Measurements from ENCODE around the gene PAK6. TPM values are rescaled to one million over a fixed set of nuclear protein-coding genes. Genes with fewer than 3 reads are reported as not detected.

Gene PAK6
- polyA plus RNA-seq, 4 donors, result 0.67 to 8.4 (median 6.0) TPM

DNA sequence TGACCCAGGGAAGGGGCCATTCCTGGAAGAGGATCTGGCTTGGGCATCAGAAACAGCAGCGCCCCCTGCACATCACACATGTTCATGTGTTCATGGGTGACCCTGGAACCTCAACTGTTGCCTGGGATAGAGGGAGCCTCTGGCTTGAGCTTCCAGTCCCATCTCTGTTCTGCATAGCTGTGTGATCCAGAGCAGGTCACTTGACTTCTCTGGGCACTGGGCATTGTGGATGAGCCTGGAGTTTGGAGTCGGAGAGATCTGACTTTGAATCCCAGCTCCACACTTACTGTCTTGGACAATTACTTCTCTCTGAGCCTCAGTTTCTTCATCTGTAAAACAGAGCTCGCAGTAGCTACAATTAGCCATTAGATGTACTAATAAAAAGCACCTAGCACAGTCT, 15.6 kb downstream of the PAK6 start:
- no peak for DNase-seq (ENCODE audit: low read depth in 4 of 4, low spot score in 3 of 4)

DNA sequence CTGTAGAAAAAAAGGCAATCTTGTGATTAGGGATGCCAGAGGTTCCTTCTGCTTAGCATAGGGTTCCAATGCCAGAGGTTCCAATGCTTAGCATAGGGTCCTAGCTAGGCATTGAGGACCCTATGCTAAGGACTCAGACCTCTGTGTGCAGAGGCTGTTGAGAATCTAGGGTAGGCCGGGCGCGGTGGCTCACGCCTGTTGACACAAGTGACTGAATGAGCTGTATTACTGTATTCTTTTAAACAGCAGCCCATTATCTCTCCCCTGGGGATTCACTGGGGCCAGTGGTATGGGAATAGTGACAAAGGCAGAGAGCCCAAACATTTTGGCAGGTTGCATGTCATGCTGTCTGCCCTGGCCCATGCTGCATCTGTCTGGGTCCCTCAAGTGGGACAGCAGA, 16.2 kb downstream of the PAK6 start:
- DNase-seq (ENCODE audit: low read depth in 4 of 4, low spot score in 3 of 4), result no peak

DNA sequence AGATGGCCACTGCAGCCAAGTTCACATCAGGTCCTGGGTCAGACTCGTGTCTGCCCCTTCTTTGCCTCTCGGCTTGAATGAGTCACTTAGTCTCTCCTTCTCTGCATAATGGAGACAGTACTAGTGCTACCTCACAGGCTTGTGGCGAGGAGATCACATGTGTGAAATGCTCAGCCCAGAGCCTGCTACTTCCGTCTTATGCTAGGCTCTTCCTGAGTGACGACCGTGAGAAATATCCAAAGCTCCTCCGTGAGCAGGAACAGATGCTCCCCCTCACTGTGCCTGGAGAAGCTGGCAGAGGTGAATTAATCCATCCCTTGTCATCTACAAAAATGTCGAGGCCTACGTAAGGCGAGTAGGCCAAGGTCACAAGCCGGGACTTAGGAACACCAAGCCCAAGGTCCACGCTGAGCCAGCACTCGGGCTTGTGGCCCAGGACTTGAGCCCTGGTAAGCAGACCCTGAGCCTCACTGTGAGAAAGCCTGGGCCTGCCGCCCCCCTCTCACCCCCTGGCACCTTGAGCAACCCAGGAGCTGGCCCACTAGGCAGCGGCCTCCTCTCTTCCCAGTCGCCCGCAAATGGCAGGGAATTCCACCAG, 17.9 kb downstream of the PAK6 start:
- no peak for DNase-seq (ENCODE audit: low read depth in 4 of 4, low spot score in 3 of 4)

DNA sequence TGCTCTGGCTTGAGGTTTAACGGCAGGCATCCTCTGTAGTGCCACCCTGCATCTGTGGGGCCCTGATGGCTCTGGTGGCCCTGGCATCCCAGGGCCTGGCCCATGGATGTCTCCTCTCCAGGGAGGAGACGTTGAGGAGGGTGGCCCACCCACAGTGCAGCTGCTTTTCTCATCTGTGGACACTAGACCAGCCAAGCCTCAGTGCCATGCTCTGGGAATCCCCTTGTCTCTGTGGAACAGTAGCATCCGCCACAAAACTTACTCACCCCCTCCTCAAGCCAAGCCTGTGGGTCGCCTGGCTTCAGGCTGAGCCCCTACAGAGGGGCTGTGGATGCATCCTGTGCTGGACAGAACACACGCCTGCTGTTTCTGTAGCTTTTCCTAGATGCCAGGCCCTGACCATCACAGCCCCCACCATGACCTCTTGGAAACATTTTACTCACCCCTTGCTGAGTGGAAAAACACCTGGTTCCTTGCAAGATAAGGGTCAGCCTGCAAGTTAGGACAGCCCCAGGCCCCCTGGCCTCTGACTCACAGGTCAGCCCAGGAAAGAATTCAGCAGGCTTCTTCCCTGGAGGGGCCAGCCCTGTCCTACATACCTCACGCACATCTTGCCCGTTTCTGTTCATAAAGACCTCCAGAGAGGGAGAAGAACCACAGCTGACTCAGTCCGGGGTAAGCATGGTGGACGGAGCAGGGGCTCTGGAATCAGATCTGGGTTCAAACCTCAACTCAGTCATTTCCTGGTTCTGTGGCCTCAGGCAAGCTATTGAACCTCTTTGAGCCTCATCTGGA, 19.0 kb downstream of the PAK6 start:
- no peak for DNase-seq (ENCODE audit: low read depth in 4 of 4, low spot score in 3 of 4)

DNA sequence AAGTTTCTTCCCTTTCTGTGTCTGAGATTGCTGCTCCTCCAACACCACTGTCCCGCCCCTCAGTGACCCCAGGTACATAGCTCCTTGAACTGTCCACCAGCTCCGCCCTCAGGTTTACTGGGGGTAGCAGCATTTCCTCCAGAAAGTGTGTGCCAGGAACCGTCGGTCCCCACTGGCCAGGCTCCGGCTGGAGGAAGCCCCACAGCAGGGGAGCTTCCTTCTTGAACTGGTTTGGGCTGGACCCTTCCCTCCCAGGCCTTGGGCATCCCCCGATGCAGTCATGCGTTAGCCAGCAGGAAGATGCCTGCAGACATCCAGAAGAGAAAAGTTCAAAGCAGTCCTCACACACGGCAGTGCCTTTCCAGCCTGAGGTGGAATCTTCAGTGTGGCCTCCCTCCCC, 19.7 kb downstream of the PAK6 start:
- no peak for DNase-seq (ENCODE audit: low read depth in 4 of 4, low spot score in 3 of 4)

DNA sequence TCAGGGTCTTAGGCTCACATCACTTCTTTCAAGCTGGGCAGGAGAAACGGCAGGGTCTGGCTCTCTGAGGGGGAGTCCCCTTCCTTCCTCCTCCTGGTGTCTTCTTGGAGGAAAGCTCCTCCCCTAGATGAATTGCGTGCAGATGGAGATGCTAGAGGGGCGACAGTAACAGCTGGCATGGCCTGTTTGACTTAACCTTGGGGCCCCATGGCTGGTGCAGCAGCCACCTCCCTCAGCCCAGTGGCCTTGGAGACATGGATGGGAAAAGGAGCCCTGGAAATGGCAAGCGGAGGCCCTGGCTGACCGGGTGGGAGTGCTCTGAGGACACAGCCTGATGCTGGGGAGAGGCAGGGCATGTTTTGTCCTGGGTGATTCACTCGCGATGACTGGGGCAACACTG, 20.2 kb downstream of the PAK6 start:
- no peak for DNase-seq (ENCODE audit: low read depth in 4 of 4, low spot score in 3 of 4)

DNA sequence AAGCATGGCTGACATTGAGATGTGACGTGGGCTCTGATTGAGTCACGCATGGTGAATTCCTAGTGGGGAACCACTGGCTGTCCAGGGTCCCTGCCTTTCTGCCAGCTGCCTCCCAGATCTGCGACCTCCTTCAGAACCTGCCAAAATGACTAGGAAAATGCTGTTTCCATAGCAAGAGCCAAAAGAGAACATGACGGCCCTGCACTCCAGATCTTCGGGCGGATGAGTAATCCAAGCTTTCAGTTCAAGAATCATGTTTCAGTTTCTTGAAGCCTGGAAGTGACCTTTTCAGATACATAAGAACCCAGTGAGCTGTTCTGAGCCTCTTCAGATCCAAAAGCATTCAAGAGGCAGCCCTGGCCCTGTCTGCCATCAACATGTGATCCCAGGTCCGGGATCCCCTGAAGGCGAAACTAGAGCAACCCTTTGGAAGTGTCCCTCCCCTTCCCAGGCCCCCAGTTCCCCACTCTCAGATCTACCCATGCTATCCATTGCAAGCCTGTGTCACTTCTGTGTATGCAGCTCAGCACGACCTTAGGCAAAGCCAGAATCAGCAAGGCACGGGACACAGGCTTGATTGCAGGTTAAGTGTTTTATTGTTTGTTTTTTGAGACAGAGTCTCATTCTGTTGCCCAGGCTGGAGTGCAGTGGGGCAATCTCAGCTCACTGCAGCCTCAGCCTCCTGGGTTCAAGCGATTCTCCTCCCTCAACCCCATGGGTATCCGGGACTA, 24.3 kb downstream of the PAK6 start:
- DNase-seq (ENCODE audit: low read depth in 4 of 4, low spot score in 3 of 4), result no peak

DNA sequence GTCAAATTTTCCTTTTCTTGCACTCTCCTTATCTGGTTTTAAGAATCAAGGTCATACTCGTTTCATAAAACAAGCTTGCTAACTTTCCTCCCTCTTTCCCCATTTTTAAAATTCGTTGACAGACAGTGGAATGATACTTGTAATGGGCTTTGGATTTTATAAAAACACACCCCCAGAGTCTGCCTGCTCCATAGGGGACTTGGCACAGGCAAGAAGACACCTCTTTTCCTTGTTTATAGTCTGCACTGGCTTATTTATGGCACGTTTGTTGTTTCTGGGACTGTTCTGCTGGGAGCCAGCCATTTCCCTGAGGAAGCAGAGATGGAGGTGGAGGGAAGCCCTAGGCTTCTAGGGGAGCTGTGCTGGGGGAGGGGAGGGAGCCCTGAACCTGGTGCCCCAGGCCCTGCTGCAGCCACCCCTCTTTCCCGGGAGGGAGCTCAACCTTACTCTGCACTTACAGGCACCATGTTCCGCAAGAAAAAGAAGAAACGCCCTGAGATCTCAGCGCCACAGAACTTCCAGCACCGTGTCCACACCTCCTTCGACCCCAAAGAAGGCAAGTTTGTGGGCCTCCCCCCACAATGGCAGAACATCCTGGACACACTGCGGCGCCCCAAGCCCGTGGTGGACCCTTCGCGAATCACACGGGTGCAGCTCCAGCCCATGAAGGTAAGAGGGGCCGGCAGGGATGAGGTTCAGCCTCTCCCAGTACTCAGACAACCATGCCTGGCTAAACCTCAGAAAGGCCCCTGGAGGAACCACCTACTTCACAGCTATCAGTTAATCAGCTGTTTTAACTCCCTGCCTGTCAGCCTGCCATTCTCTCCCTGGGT, 25.7 kb downstream of the PAK6 start:
- no peak for DNase-seq (ENCODE audit: low read depth in 4 of 4, low spot score in 3 of 4)

DNA sequence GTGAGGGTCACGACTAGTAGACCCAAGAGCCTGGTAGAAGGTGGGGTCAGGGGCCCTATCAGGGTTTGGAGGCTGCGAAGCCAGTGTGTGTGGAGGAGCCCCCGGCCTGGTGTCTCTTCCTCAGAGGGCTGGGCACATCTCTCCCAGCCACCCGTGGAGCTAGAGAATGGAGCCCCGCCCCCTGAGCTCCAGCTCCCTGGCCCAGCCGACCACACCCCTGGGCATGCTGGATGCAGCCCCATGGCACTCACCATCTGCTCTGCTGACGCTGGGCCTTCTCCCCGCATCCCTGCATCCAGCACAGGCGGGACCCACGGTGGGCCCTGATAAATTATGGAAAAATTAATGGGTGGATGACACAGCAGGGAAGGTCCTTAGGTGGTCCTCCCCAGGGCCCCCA, 26.5 kb downstream of the PAK6 start:
- no peak for DNase-seq (ENCODE audit: low read depth in 4 of 4, low spot score in 3 of 4)

DNA sequence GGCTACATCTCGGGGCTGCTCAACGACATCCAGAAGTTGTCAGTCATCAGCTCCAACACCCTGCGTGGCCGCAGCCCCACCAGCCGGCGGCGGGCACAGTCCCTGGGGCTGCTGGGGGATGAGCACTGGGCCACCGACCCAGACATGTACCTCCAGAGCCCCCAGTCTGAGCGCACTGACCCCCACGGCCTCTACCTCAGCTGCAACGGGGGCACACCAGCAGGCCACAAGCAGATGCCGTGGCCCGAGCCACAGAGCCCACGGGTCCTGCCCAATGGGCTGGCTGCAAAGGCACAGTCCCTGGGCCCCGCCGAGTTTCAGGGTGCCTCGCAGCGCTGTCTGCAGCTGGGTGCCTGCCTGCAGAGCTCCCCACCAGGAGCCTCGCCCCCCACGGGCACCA, 27.0 kb downstream of the PAK6 start:
- DNase-seq (ENCODE audit: low read depth in 4 of 4, low spot score in 3 of 4), result no peak

DNA sequence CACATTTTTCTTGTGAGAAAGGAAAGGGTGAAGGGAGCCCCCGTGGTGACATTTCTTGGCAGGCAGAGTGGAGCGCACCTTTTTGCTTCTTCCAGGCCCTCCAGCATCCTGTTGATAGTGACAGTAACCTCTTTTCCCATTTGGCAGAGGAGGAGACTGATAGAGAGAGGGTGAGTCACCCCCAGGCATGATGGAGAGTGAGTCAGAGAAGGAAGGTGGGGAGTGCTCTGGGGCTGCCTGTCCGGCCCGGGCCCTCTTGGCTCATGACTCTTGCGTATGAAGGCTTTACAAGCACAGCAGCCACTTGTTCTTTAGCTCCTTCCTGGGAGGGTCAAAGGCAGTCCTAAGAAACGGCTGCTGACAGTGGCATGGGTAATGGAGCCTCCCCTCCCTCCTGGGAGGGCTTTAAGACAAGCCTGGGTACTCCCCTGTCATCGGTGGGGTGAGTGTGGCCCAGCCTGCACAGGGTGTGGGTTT, 28.0 kb downstream of the PAK6 start:
- DNase-seq (ENCODE audit: low read depth in 4 of 4, low spot score in 3 of 4), result no peak

DNA sequence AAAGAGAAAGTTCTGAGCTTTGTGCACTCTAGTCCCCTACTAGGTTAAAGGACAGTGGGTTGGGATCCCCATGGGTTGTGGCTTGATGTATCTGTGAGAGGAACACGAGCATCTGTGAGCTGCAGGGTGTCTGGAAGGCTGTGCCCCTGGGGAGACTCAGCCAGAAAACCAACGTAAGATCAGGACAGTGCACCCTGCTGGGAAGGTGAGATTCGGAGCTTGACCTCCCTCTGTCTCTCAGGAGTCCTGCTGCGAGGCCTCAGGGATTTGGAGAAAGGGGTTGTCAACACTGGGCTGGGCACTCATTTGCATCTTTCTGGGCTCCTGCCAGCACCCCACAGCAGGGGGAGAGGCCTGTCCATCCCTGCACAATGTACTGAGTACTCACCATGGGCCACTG, 28.8 kb downstream of the PAK6 start:
- DNase-seq (ENCODE audit: low read depth in 4 of 4, low spot score in 3 of 4), result no peak

DNA sequence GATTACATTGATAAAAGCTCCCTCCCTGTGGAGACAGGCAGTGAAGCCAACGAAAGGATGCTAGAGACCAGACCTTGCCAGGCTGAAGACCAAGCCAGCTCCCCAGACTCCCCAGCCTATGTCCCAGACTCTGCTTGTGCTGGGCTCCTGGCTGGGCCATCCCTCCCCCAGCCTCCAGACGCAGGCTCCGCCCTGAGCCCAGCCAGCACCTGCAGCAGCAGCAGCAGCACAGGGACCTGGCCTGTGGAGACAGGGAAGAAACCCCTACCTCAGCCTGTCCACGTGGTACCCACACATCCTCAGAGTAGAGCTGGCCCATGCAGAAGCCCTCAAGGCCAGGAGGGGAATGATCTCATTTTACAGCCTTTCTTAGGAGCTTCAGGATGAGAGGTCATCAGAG, 30.7 kb downstream of the PAK6 start:
- no peak for DNase-seq (ENCODE audit: low read depth in 4 of 4, low spot score in 3 of 4)

DNA sequence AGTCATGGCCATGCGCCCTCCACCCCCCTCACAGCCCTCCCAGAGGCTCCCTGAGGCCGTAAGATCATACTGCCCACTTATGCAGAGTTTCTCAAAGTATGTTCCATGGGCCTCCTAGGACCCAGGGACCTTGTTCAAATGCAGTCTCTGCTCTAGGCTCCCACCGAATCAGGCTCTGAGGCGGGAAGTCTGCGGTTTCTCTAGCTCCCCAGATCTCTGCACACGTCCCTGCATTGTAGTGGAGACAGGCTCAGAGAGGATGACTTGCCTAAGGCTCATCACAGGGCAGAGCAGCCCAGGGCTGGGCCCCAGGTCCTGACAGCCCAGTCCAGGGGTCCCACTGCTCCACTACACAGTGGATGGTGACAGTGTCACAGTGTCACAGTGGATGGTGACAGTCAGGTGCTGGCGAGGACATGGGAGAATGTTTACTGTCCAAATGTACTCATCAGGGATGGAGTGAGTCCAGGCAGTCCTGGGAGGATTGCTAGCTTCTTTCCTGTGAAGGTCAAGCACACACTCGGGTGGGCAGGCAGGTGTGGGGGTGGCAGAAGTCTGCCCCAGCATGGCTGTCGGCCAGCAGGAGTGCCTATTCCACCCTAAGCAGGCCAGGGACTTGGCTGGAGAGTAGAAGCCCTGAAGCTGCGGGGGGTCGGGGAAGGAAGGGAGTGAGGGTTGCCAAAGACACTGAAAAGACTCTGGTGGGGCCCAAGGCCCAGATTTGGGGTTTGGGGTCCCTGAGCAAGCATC, 31.6 kb downstream of the PAK6 start:
- no peak for DNase-seq (ENCODE audit: low read depth in 4 of 4, low spot score in 3 of 4)

DNA sequence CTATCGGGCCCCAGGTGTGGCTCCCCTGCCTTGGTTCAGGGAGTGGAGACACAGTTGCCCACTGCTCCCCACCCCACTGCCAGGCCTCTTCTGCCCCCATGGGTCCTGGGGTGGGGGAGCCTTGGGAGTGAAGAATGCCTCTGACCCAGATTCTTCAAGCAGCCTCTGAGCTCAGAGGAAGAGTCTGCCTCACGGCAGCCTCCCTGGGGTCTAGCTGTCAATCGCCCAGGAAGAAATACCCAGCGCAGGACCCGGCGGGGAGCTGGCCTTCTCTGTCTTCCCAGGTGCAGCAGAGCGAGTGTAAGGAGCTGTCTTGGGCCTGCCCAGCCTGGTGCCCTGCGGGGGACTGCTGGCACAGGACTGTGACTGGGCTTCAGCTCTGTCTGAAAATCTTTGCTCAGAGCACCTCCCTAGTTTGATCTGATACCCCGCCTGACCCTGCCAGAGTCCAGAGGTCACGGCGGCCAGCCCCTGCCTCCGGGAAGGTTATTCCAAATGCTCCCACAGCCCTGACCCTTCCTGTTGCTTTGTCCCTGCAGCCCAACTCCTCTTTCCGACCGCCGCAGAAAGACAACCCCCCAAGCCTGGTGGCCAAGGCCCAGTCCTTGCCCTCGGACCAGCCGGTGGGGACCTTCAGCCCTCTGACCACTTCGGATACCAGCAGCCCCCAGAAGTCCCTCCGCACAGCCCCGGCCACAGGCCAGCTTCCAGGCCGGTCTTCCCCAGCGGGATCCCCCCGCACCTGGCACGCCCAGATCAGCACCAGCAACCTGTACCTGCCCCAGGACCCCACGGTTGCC, 33.0 kb downstream of the PAK6 start:
- no peak for DNase-seq (ENCODE audit: low read depth in 4 of 4, low spot score in 3 of 4)

DNA sequence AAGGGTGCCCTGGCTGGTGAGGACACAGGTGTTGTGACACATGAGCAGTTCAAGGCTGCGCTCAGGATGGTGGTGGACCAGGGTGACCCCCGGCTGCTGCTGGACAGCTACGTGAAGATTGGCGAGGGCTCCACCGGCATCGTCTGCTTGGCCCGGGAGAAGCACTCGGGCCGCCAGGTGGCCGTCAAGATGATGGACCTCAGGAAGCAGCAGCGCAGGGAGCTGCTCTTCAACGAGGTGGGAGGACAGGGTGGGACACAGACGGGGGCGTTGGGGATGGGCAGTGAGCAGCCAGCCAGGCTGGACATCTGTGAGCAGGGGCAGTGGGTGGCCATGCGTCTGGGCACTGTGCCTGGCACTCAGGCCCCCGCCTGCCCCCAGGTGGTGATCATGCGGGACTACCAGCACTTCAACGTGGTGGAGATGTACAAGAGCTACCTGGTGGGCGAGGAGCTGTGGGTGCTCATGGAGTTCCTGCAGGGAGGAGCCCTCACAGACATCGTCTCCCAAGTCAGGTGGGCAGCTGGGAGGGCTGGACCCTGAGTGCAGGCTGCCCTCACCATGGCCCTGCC, 33.7 kb downstream of the PAK6 start:
- DNase-seq (ENCODE audit: low read depth in 4 of 4, low spot score in 3 of 4), result no peak

DNA sequence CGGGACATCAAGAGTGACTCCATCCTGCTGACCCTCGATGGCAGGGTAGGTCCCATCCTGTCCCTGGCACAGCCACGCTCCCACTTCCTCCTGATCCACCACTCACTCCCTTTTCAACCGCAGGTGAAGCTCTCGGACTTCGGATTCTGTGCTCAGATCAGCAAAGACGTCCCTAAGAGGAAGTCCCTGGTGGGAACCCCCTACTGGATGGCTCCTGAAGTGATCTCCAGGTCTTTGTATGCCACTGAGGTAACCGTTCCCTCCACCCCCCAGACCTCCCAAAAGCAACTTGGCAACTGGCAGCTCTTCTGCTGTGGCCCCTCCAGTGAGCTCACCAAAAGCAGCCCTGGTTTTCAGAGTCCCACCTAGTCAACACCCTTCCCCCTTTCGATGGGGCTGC, 34.6 kb downstream of the PAK6 start:
- no peak for DNase-seq (ENCODE audit: low read depth in 4 of 4, low spot score in 3 of 4)

DNA sequence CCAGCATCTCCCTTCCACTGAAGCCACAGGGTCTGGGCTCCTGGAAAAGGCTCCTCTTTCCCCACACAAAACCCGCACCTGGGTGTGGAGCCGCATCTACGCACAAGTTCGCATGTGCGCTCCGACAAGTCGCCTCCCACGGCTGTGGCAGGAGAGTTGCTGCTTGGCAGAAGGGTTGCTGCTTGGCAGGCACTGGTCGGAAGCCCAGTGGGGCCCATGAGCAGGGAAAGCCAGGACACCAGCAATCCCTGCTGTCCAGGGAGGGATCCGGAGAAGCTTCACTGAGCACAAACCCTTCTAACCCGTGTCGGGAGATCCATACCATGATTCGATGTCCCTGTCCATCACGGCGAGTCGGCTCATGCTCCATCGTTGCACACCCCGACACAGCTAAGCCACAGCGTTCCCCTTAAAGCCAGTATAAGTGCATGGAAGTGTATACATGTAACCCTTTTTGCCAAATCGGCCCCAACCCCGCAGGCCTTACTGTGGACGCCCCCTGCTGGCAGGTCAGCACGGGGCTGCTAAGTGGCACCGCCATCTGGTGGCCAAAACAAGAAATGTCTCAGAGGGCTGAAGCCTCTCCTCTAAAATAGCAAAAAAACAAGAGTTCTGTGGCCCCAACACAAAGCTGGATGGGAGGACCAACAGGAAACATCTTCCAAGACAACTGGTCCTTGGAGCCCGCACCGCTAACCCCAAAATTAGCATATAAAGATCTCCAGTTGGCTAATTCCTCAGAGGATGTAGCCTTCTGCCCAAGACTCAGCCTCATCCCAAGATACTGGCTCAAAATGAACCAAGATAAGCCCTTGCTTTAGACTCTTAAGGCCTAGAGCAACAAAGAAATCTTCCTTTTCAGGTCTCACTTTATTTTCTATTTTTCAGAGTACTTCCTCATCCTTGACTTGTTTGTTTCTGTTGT, 35.7 kb downstream of the PAK6 start:
- DNase-seq (ENCODE audit: low read depth in 4 of 4, low spot score in 3 of 4), result no peak
